GM21786 (cell line): ENCODE data around the gene TIFAB.
"Not testable (repeated sequence)": the region's sequence is repeated elsewhere in the genome, so short reads cannot be mapped to it uniquely, and the experiment has no call there.

Experiments used
- ATAC-seq: cut with Tn5 transposase; IDR thresholded peaks from one replicate; pipeline ENCODE4 v1.9.1; 2021; ENCODE audit not compliant: unreplicated experiment

Gene TIFAB

GRCh38 chr5:135452321-135453030 lies at the start of gene TIFAB:
Gene TIFAB, minus strand, starts transcription at chr5:135452351. Its CDS starts 2,412 bp downstream, at chr5:135449939.
- no peak for ATAC-seq

- no peak for ATAC-seq
These were observed 46.5 kb upstream of the TIFAB start for GRCh38 chr5:135498637-135498995.

- no peak for ATAC-seq
These were observed 46.0 kb upstream of the TIFAB start for GRCh38 chr5:135497971-135498636.

GRCh38 chr5:135495531-135495930 lies 43.4 kb upstream of the TIFAB start:
- ATAC-seq: not testable (repeated sequence)

GRCh38 chr5:135494196-135494595 lies 42.0 kb upstream of the TIFAB start:
- ATAC-seq: no peak

- ATAC-seq: no peak
These were observed 41.4 kb upstream of the TIFAB start for GRCh38 chr5:135493406-135494180.

GRCh38 chr5:135492319-135492626 lies 40.1 kb upstream of the TIFAB start:
- no peak for ATAC-seq

GRCh38 chr5:135491552-135492318 lies 39.6 kb upstream of the TIFAB start:
- no peak for ATAC-seq

GRCh38 chr5:135491038-135491551 lies 38.9 kb upstream of the TIFAB start:
- ATAC-seq: no peak

- ATAC-seq: no peak
These were observed 38.3 kb upstream of the TIFAB start for GRCh38 chr5:135490245-135491037.

- no peak for ATAC-seq
These were observed 37.5 kb upstream of the TIFAB start for GRCh38 chr5:135489466-135490244.

- ATAC-seq: no peak
These were observed 36.7 kb upstream of the TIFAB start for GRCh38 chr5:135488727-135489465.

- ATAC-seq: no peak
These were observed 35.8 kb upstream of the TIFAB start for GRCh38 chr5:135487839-135488514.

- ATAC-seq: no peak
These were observed 34.9 kb upstream of the TIFAB start for GRCh38 chr5:135487037-135487395.

GRCh38 chr5:135486131-135487036 lies 34.2 kb upstream of the TIFAB start:
- ATAC-seq: no peak

GRCh38 chr5:135484674-135485086 lies 32.5 kb upstream of the TIFAB start:
- no peak for ATAC-seq

- ATAC-seq: no peak
These were observed 31.1 kb upstream of the TIFAB start for GRCh38 chr5:135483254-135483653.
